Tibial artery (tissue), 4 donors: ENCODE measurements around the gene ARHGAP12.

Experiments
- DNase-seq, 2 donors: peaks; one replicate each; pipeline ENCODE4 v3.0.0-alpha.2; 2019
- H3K27ac ChIP-seq, 2 donors: fragments of 200-600 bp; sonication (generic) in 1 of 2; 1 replicate in 1 of 2; 2 replicates in 1 of 2; pipeline ENCODE4 v1.5.1; 2018 to 2019; ENCODE audit warnings: mild to moderate bottlenecking in 1 of 2
- H3K27me3 ChIP-seq, 2 donors: fragments of 200-600 bp; sonication (generic) in 1 of 2; one replicate each; pipeline versions ENCODE4 v1.5.1 to v1.6.0; 2016 to 2019
- H3K36me3 ChIP-seq, 3 donors: fragments of 200-600 bp; sonication (generic) in 2 of 3; one replicate each; pipeline ENCODE4 v1.5.1; 2016 to 2019; ENCODE audit warnings: mild to moderate bottlenecking in 2 of 3
- H3K4me1 ChIP-seq, 4 donors: fragments of 200-600 bp; sonication (generic) in 2 of 4; 1 replicate in 3 of 4; 2 replicates in 1 of 4; pipeline ENCODE4 v1.5.1; 2016 to 2019
- H3K4me3 ChIP-seq, 2 donors: fragments of 200-600 bp; sonication (generic) in 1 of 2; 1 replicate in 1 of 2; 2 replicates in 1 of 2; pipeline ENCODE4 v1.5.1; 2018 to 2019; ENCODE audit warnings: mild to moderate bottlenecking in 2 of 2
- H3K9me3 ChIP-seq, 3 donors: fragments of 200-600 bp; sonication (generic) in 1 of 3; one replicate each; pipeline ENCODE4 v1.5.1; 2016 to 2019
- intact Hi-C: fragments of 100-400 bp; cut with DNase I; formaldehyde crosslinking; loops from one replicate; pipeline ENCODE4 v1.15.0; 2023; ENCODE audit warnings: low total_unique reads
- TF ChIP-seq, protein P1 (sequence below), 2 experiments: fragments of 200-600 bp in 1 of 2; fragments of 450-650 bp in 1 of 2; IDR thresholded peaks; one replicate each; pipeline ENCODE4 v1.5.1; 2017 to 2019; ENCODE audit warnings: antibody characterized with exemption in 2 of 2, mild to moderate bottlenecking in 1 of 2, moderate library complexity in 1 of 2

ARHGAP12 gene

DNA sequence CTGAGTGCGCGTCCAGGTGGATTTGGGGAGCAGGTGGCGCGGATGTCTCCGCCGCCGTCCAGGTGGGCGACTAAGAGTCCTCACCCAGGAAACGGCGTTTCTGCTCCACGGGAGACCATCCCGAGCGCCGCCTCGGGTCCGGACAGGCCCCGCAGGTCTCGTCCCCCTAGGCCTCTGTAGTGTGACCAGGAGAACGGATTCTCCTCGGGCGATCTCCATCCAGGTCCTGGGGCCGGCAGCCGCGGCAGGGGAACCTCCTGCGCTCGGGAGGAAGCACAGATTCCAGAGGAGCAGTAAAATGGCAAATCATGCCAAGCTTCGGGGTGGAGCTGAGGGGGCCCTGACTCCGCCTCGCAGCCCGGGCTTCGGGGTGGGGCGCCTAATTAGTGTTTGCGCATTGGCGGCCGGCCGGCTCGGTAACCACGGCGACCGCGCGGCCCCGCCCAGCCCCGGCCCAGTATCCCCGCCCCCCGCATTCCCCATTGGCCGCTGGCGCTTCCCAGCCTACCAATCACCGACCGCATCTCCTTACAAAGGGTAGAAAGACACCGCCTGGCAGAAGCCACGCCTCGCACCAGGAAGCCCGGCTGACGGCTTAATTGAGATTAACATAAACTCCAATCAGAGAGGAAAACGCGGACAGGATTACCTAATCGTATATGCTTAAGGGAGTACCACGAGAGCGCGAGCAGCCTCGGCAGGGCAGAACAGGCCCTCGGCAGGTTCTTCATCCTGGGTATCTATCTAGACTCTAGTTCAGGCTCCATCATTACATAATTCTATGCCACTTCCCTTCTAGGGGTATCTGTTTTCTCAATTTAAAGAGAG, 168.6 kb downstream of the ARHGAP12 start:
- H3K4me1 ChIP-seq = peaks cover 0 to 34% (median 15%) of the 10 kb centered on the region in 4 donors
- intact Hi-C loops = loop anchor here (2.0 to 10.0 kb wide), 4 partner anchors 63 to 445 kb away; partner anchors contain the start of gene ZEB1
- H3K36me3 ChIP-seq = no peaks in the 10 kb centered on the region
- peak overlapping the region; percentile 77 to 97 for H3K4me3 ChIP-seq
- no peaks in the 10 kb centered on the region for H3K27me3 ChIP-seq
- peak; percentile 97 to 98 for DNase-seq
- H3K9me3 ChIP-seq = no peaks in the 10 kb centered on the region
- TF ChIP-seq, protein P1, sequence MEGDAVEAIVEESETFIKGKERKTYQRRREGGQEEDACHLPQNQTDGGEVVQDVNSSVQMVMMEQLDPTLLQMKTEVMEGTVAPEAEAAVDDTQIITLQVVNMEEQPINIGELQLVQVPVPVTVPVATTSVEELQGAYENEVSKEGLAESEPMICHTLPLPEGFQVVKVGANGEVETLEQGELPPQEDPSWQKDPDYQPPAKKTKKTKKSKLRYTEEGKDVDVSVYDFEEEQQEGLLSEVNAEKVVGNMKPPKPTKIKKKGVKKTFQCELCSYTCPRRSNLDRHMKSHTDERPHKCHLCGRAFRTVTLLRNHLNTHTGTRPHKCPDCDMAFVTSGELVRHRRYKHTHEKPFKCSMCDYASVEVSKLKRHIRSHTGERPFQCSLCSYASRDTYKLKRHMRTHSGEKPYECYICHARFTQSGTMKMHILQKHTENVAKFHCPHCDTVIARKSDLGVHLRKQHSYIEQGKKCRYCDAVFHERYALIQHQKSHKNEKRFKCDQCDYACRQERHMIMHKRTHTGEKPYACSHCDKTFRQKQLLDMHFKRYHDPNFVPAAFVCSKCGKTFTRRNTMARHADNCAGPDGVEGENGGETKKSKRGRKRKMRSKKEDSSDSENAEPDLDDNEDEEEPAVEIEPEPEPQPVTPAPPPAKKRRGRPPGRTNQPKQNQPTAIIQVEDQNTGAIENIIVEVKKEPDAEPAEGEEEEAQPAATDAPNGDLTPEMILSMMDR (IDR thresholded peaks at IDR 0.05) = no peak
- H3K27ac ChIP-seq = peak overlapping the region; percentile 95 to 97

DNA sequence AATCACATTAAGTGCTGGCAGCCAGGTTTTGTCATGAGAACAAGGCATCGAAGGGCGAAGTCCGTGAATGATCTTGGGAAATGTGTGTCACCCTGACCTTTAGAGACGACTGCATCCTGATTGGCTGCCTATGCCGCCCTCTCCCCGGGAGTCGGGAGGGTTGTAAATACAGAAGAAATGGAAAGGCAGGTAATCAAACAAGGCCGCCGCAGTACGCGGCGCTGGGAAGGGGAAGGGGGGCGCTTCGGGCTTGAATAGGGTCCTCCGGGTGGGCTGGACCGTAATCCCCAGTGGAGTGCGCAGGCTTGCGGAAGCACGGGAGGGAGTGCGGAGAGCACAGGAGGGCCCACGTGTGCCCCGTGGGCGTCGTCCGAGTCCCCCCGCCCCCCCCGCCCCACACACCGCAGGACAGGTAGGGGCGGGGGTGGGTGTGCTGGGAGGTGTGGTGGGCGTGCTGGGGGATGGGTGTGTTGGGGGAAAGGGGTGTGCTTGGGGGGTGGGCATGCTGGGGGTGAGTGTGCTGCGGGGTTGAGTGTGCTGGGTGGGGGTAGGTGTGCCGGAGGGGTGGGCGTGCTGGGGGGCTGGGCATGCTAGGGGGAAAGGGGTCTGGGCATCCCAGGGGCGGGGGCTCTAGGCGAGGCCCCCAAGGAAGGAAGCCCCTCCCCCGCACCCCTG, 169.4 kb downstream of the ARHGAP12 start:
- intact Hi-C loops = loop anchor here (2.0 to 5.0 kb wide), 3 partner anchors 62 to 156 kb away; no protein-coding TSS in a partner anchor
- Histone ChIP-seq H3K9me3 (no peaks in the 10 kb centered on the region), H3K36me3 (no peaks in the 10 kb centered on the region), H3K27ac (peak overlapping the region; percentile 95 to 97), H3K4me3 (peak overlapping the region; percentile 77 to 97), H3K4me1 (peaks cover 0 to 40% (median 18%) of the 10 kb centered on the region in 4 donors), H3K27me3 (no peaks in the 10 kb centered on the region)
- peak; percentile 81 to 84 for DNase-seq
- TF ChIP-seq, protein P1 (IDR thresholded peaks at IDR 0.05) = no peak

DNA sequence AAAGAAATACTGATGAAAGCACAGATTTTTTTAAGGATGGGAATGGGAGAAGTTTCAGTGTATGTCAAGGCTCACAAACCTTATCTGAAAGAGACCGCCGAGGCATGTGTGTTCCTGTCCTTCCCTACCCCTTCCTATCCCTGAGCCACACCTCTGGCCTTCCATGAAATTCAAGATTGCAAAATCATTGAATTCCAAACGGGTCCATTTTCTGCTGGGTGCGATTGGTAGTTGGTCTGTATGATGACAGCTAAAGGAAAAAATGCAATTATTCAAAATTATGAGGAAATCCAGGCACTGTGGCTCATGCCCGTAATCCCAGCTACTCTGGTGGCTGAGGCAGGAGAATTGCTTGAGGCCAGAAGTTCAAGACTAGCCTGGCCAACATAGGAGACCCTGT, 170.1 kb downstream of the ARHGAP12 start:
- intact Hi-C loops = loop anchor here (2.0 to 5.0 kb wide), 3 partner anchors 61 to 156 kb away; no protein-coding TSS in a partner anchor
- no peaks in the 10 kb centered on the region for H3K9me3 ChIP-seq
- H3K4me3 ChIP-seq = no peak overlapping the region
- DNase-seq = peak; percentile 39 to 66
- peaks cover 0 to 40% (median 18%) of the 10 kb centered on the region in 4 donors for H3K4me1 ChIP-seq
- H3K36me3 ChIP-seq = no peaks in the 10 kb centered on the region
- H3K27me3 ChIP-seq = no peaks in the 10 kb centered on the region
- TF ChIP-seq, protein P1 (IDR thresholded peaks at IDR 0.05) = no peak
- peak overlapping the region; percentile 95 to 97 for H3K27ac ChIP-seq

DNA sequence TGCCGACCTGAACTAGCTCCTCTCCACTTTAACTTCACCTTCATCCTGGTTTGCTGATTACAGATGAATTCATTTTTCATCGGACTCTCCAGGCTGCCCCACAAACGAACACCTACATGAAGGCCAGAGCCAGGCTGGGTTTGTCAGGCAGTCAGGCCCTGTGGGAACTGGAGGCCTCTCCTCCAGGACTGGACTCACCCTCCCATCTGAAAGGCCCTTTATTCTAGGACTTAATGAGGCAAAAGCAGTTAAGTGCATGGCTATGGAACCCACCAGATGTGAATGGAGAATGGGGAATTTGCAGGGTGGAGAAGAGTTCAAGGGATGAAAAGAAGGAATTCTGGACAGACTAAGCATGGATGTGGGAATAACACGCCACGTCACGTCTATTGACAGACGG, 170.8 kb downstream of the ARHGAP12 start:
- Histone ChIP-seq H3K4me3 (no peak overlapping the region), H3K4me1 (peaks cover 0 to 40% (median 18%) of the 10 kb centered on the region in 4 donors), H3K36me3 (no peaks in the 10 kb centered on the region), H3K27ac (peak overlapping the region; percentile 95 to 97), H3K9me3 (no peaks in the 10 kb centered on the region), H3K27me3 (no peaks in the 10 kb centered on the region)
- intact Hi-C loops = loop anchor here (2.0 to 5.0 kb wide), 3 partner anchors 61 to 155 kb away; no protein-coding TSS in a partner anchor
- TF ChIP-seq, protein P1 (IDR thresholded peaks at IDR 0.05) = no peak
- peak in 1 of 2 donors; percentile 65 for DNase-seq

DNA sequence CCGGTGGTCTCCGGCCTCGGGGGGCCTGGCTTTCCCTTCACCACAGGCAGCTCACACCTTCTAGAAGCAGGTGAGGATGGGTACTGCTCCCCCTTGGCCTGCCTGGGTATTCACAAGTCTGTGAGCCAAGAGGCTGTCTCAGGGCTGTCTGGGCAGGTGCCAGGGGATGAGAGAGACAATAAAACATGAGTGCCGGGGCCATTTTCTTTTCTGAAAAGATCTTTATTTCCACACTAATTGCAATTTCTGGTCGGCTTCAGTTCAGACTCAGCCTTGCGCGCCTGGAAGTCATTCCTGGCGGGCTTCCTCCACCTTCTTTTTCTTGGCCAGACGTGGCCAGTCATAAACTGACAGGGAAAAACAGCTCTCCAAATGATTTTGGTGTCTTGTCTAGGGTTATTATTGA, 171.2 kb downstream of the ARHGAP12 start:
- peaks cover 0 to 40% (median 18%) of the 10 kb centered on the region in 4 donors for H3K4me1 ChIP-seq
- no peaks in the 10 kb centered on the region for H3K36me3 ChIP-seq
- no peak overlapping the region for H3K4me3 ChIP-seq
- TF ChIP-seq, protein P1 (IDR thresholded peaks at IDR 0.05) = no peak
- DNase-seq = peak; percentile 46 to 75
- H3K9me3 ChIP-seq = no peaks in the 10 kb centered on the region
- intact Hi-C loops = loop anchor here (5.0 kb wide), 2 partner anchors 60 to 105 kb away; no protein-coding TSS in a partner anchor
- H3K27ac ChIP-seq = peak overlapping the region; percentile 95 to 97
- no peaks in the 10 kb centered on the region for H3K27me3 ChIP-seq
